Ovary (tissue), 3 donors: Measurements from ENCODE around the gene LHX4.

Source experiments
- CTCF ChIP-seq, 3 donors: fragments of 450-650 bp in 2 of 3; fragments of 200-600 bp in 1 of 3; IDR thresholded peaks; one replicate each; pipeline versions ENCODE4 v1.5.1 to v1.8.0; 2016 to 2022; ENCODE audit warnings: antibody characterized with exemption in 3 of 3, mild to moderate bottlenecking in 1 of 3
- EP300 ChIP-seq: sonication (generic); formaldehyde crosslinking; IDR thresholded peaks from one replicate; pipeline ENCODE4 v1.6.1; 2017; ENCODE audit warnings: antibody characterized with exemption
- POLR2A ChIP-seq: fragments of 450-650 bp; IDR thresholded peaks from one replicate; pipeline ENCODE4 v1.6.1; 2017; ENCODE audit warnings: antibody characterized with exemption, mild to moderate bottlenecking, moderate library complexity
- donor health status: DM: no; HTN: no; CAD: no.

- TF ChIP-seq CTCF (IDR thresholded peaks at IDR 0.05) (no peak), EP300 (no peak), POLR2A (no peak)
These were observed 24.8 kb downstream of the LHX4 start for GRCh38 chr1:180254854-180255253.
